ENCODE results near the gene SLITRK3. TPM values are rescaled to one million over a fixed set of nuclear protein-coding genes. Genes with fewer than 3 reads are reported as not detected.

Gene SLITRK3
- total RNA-seq, 1 experiment from 2014 or later = not detected

GRCh38 chr3:165204445-165204844 lies 8.3 kb upstream of the SLITRK3 start:
- ChIA-PET CTCF (no interaction called here), POLR2A (no interaction called here), RAD21 (ENCODE audit: low non-redundant PET in 1 of 2, low total read pairs in 2 of 2, uncharacterized antibody in 2 of 2, unreplicated experiment in 2 of 2) (no interaction called here)
- Histone ChIP-seq H3K9me2 (ENCODE audit: insufficient read depth) (no peaks in the 10 kb centered on the region; the same call in 1 of the 2 replicates), H3K36me3 (ENCODE audit: control insufficient read depth in 1 of 2, insufficient read depth in 2 of 2, low read length in 2 of 2) (no peaks in the 10 kb centered on the region), H3K27me3 (ENCODE audit: insufficient read depth, low read length) (no peaks in the 10 kb centered on the region), H4K20me1 (ENCODE audit: insufficient read depth) (no peaks in the 10 kb centered on the region; the same call in 1 of the 2 replicates), H3K4me3 (replicated peaks in 1 of 2; ENCODE audit: low read depth in 1 of 2, low read length in 2 of 2) (no peak overlapping the region), H3K9me3 (ENCODE audit: control insufficient read depth in 1 of 2, insufficient read depth in 1 of 2, low read depth in 1 of 2, low read length in 2 of 2) (no peaks in the 10 kb centered on the region), H3K4me2 (ENCODE audit: low read length) (no peak overlapping the region), H3K9ac (ENCODE audit: low read length) (no peak overlapping the region), H3K79me2 (ENCODE audit: insufficient read depth, low read length) (no peaks in the 10 kb centered on the region), H3K4me1 (ENCODE audit: control insufficient read depth in 1 of 2, insufficient read depth in 2 of 2, low read length in 2 of 2) (peaks cover 0 to 6% of the 10 kb centered on the region in 2 experiments; a peak in 1 of 4 replicates), H3K27ac (ENCODE audit: low read depth, low read length) (no peak overlapping the region), H2AFZ (ENCODE audit: low read depth, low read length, poor library complexity, severe bottlenecking) (no peak overlapping the region)
- no peak for DNase-seq (ENCODE audit: low read depth, low spot score)
- no peak for ATAC-seq
- TF ChIP-seq ZNF274 (IDR thresholded peaks at IDR 0.05; ENCODE audit: low read depth, low read length) = no peak
- TF ChIP-seq YY1 (IDR thresholded peaks at IDR 0.05; ENCODE audit: extremely low read depth, insufficient replicate concordance, low read depth, low read length) = no peak
- no peak for TF ChIP-seq ZBTB33 (IDR thresholded peaks at IDR 0.05; ENCODE audit: extremely low read depth, insufficient replicate concordance, low read length)
- TF ChIP-seq SIN3A (IDR thresholded peaks at IDR 0.05; ENCODE audit: low read depth) = no peak
- TF ChIP-seq POLR2AphosphoS5 (IDR thresholded peaks at IDR 0.05; ENCODE audit: low read depth, low read length) = no peak
- no peak for TF ChIP-seq SP1 (IDR thresholded peaks at IDR 0.05; ENCODE audit: low read depth)
- TF ChIP-seq FOSL1 (IDR thresholded peaks at IDR 0.05; ENCODE audit: low read depth) = no peak
- no peak for TF ChIP-seq SRF (IDR thresholded peaks at IDR 0.05; ENCODE audit: low read depth)
- intact Hi-C loops (cut with micrococcal nuclease) = no loop called here
- BruUV-seq (replicated peaks) = no TSS peak

GRCh38 chr3:165202995-165203394 lies 6.8 kb upstream of the SLITRK3 start:
- TF ChIP-seq SRF (IDR thresholded peaks at IDR 0.05; ENCODE audit: low read depth) = no peak
- ATAC-seq = no peak
- H3K4me1 ChIP-seq (ENCODE audit: control insufficient read depth in 1 of 2, insufficient read depth in 2 of 2, low read length in 2 of 2) = peaks cover 0 to 6% of the 10 kb centered on the region in 2 experiments; a peak in 1 of 4 replicates
- no peak overlapping the region for H3K4me2 ChIP-seq (ENCODE audit: low read length)
- no peaks in the 10 kb centered on the region; the same call in 1 of the 2 replicates for H4K20me1 ChIP-seq (ENCODE audit: insufficient read depth)
- H3K4me3 ChIP-seq (replicated peaks in 1 of 2; ENCODE audit: low read depth in 1 of 2, low read length in 2 of 2) = no peak overlapping the region
- CTCF ChIA-PET = no interaction called here
- no peaks in the 10 kb centered on the region; the same call in 1 of the 2 replicates for H3K9me2 ChIP-seq (ENCODE audit: insufficient read depth)
- POLR2A ChIA-PET = no interaction called here
- H2AFZ ChIP-seq (ENCODE audit: low read depth, low read length, poor library complexity, severe bottlenecking) = no peak overlapping the region
- H3K27me3 ChIP-seq (ENCODE audit: insufficient read depth, low read length) = no peaks in the 10 kb centered on the region
- no peak overlapping the region for H3K9ac ChIP-seq (ENCODE audit: low read length)
- RAD21 ChIA-PET (ENCODE audit: low non-redundant PET in 1 of 2, low total read pairs in 2 of 2, uncharacterized antibody in 2 of 2, unreplicated experiment in 2 of 2) = no interaction called here
- no TSS peak for BruUV-seq (replicated peaks)
- H3K27ac ChIP-seq (ENCODE audit: low read depth, low read length) = no peak overlapping the region
- DNase-seq (ENCODE audit: low read depth, low spot score) = no peak
- H3K36me3 ChIP-seq (ENCODE audit: control insufficient read depth in 1 of 2, insufficient read depth in 2 of 2, low read length in 2 of 2) = no peaks in the 10 kb centered on the region
- H3K9me3 ChIP-seq (ENCODE audit: control insufficient read depth in 1 of 2, insufficient read depth in 1 of 2, low read depth in 1 of 2, low read length in 2 of 2) = no peaks in the 10 kb centered on the region
- H3K79me2 ChIP-seq (ENCODE audit: insufficient read depth, low read length) = no peaks in the 10 kb centered on the region
- intact Hi-C loops (cut with micrococcal nuclease) = no loop called here
